Measurements from ENCODE around the gene PPP2R3B.

Gene PPP2R3B

DNA sequence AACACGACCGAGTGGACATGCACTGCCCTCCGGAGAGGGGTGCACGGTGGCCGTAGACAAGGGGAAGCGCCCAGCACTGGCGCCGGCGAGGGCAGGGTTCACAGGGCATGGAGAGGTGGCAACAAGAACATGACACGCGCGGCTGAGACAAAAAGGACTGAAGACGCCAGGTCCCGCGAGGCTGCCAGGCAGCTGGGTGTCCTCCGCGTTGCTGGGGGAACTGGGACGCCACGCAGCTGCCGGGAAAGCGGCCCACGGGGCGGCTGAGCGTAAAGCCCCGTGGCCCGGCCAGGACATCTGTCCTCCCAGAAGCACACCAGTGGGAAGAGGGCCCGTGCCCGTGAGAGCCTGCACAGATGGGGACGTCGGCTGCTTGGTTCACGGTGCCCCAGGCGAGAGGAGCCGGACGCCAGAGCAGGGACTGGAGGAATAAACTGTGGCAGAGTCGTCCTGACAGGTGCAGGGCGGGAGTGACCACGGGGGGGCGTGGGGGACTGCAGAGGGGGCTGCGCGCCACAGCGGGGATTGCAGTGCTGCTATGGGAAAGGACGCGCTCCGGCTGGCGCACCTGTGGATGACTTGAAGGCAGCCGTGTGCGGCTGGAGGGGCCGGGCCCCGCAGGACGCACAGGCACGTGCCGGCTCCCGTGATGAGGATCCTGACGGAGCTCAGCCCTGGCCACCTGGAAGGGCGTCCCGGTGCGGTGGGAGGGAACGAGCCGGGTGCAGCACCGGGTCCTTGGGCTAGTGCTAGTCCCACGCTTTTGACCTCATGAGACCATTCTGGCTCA lies 36.0 kb downstream of the PPP2R3B start:
- TF ChIP-seq POLR2AphosphoS5 (IDR thresholded peaks at IDR 0.05; ENCODE audit: low read depth, low read length) = no peak
- TF ChIP-seq SIN3A (IDR thresholded peaks at IDR 0.05; ENCODE audit: borderline replicate concordance, insufficient read depth, low read length) = no peak
- TF ChIP-seq, protein P1, sequence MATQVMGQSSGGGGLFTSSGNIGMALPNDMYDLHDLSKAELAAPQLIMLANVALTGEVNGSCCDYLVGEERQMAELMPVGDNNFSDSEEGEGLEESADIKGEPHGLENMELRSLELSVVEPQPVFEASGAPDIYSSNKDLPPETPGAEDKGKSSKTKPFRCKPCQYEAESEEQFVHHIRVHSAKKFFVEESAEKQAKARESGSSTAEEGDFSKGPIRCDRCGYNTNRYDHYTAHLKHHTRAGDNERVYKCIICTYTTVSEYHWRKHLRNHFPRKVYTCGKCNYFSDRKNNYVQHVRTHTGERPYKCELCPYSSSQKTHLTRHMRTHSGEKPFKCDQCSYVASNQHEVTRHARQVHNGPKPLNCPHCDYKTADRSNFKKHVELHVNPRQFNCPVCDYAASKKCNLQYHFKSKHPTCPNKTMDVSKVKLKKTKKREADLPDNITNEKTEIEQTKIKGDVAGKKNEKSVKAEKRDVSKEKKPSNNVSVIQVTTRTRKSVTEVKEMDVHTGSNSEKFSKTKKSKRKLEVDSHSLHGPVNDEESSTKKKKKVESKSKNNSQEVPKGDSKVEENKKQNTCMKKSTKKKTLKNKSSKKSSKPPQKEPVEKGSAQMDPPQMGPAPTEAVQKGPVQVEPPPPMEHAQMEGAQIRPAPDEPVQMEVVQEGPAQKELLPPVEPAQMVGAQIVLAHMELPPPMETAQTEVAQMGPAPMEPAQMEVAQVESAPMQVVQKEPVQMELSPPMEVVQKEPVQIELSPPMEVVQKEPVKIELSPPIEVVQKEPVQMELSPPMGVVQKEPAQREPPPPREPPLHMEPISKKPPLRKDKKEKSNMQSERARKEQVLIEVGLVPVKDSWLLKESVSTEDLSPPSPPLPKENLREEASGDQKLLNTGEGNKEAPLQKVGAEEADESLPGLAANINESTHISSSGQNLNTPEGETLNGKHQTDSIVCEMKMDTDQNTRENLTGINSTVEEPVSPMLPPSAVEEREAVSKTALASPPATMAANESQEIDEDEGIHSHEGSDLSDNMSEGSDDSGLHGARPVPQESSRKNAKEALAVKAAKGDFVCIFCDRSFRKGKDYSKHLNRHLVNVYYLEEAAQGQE (IDR thresholded peaks at IDR 0.05; ENCODE audit: insufficient read depth in 1 of 2, low read depth in 2 of 2, low read length in 2 of 2) = no peak
- TF ChIP-seq FOXP2 (optimal IDR thresholded peaks at IDR 0.05; ENCODE audit: borderline replicate concordance, extremely low read depth, extremely low read length, insufficient read depth) = no peak
- no peak for TF ChIP-seq TAF1 (IDR thresholded peaks at IDR 0.05; ENCODE audit: borderline replicate concordance, insufficient read depth, low read length)

- no peak for TF ChIP-seq SIN3A (IDR thresholded peaks at IDR 0.05; ENCODE audit: borderline replicate concordance, insufficient read depth, low read length)
- no peak for TF ChIP-seq FOXP2 (optimal IDR thresholded peaks at IDR 0.05; ENCODE audit: borderline replicate concordance, extremely low read depth, extremely low read length, insufficient read depth)
- TF ChIP-seq, protein P1 (IDR thresholded peaks at IDR 0.05; ENCODE audit: insufficient read depth in 1 of 2, low read depth in 2 of 2, low read length in 2 of 2) = no peak
- no peak for TF ChIP-seq TAF1 (IDR thresholded peaks at IDR 0.05; ENCODE audit: borderline replicate concordance, insufficient read depth, low read length)
- no peak for TF ChIP-seq POLR2AphosphoS5 (IDR thresholded peaks at IDR 0.05; ENCODE audit: low read depth, low read length)
These were observed 36.6 kb downstream of the PPP2R3B start for GRCh38 chrX:350148-350533.

DNA sequence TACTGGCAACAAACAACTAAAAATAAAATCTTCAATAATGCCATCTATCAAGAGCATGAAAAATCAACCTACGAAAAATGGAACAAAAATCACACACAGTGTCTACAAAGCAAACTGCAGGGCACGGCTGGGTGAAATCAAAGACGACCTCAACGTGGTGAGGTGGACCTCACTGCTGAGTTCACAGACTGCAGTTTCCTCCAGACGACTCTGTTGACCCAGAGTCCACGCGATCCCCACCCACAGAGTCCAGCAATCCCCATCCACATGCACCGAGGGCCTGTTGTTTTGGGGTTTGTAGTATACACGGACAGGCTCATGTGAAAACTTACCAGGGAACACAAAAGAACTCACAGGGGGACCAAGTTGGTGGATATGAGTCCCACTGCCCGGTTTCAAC lies 37.0 kb downstream of the PPP2R3B start:
- TF ChIP-seq SIN3A (IDR thresholded peaks at IDR 0.05; ENCODE audit: borderline replicate concordance, insufficient read depth, low read length) (no peak), TAF1 (IDR thresholded peaks at IDR 0.05; ENCODE audit: borderline replicate concordance, insufficient read depth, low read length) (no peak), POLR2AphosphoS5 (IDR thresholded peaks at IDR 0.05; ENCODE audit: low read depth, low read length) (no peak), FOXP2 (optimal IDR thresholded peaks at IDR 0.05; ENCODE audit: borderline replicate concordance, extremely low read depth, extremely low read length, insufficient read depth) (no peak)
- TF ChIP-seq, protein P1 (IDR thresholded peaks at IDR 0.05; ENCODE audit: insufficient read depth in 1 of 2, low read depth in 2 of 2, low read length in 2 of 2) = no peak

GRCh38 chrX:349196-349595 lies 37.5 kb downstream of the PPP2R3B start:
- no peak for TF ChIP-seq POLR2AphosphoS5 (IDR thresholded peaks at IDR 0.05; ENCODE audit: low read depth, low read length)

DNA sequence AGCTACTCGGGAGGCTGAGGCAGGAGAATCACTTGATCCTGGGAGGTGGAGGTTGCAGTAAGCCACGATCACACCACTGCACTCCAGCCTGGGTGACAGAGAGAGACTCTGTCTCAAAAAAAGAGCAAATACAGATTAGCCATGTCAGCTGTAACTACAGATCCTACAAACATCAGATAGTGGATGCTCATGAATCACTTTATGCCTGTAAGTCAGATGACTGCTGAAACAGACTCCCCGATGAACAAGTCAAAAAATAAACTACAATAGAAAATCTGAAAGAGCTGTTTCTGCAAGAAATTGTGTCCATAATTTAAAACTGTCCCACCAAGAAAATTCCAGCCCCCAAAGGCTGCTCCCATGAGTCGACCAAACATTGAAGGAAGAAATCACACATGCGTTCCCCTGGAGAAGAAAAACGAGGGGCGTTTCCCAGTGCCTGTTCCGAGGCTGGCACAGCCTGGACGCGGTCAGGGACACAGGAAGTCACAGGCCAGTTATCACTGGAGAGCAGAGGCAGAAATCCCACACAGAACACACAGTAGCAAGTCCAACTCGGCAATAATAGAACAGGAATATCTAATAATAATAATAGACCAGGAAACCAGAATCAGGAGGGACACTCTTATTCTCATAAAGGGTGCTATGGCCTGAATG lies 38.1 kb downstream of the PPP2R3B start:
- no peak for TF ChIP-seq SIN3A (IDR thresholded peaks at IDR 0.05; ENCODE audit: borderline replicate concordance, insufficient read depth, low read length)
- TF ChIP-seq FOXP2 (optimal IDR thresholded peaks at IDR 0.05; ENCODE audit: borderline replicate concordance, extremely low read depth, extremely low read length, insufficient read depth) = no peak
- TF ChIP-seq POLR2AphosphoS5 (IDR thresholded peaks at IDR 0.05; ENCODE audit: low read depth, low read length) = no peak
- no peak for TF ChIP-seq TAF1 (IDR thresholded peaks at IDR 0.05; ENCODE audit: borderline replicate concordance, insufficient read depth, low read length)
- TF ChIP-seq, protein P1 (IDR thresholded peaks at IDR 0.05; ENCODE audit: insufficient read depth in 1 of 2, low read depth in 2 of 2, low read length in 2 of 2) = no peak
